Measurements from ENCODE around the gene KISS1R. TPM values are rescaled to one million over a fixed set of nuclear protein-coding genes. Genes with fewer than 3 reads are reported as not detected.

Gene KISS1R
- total RNA-seq, 2 experiments from 2014 or later, result 0.66 to 1.1 TPM

DNA sequence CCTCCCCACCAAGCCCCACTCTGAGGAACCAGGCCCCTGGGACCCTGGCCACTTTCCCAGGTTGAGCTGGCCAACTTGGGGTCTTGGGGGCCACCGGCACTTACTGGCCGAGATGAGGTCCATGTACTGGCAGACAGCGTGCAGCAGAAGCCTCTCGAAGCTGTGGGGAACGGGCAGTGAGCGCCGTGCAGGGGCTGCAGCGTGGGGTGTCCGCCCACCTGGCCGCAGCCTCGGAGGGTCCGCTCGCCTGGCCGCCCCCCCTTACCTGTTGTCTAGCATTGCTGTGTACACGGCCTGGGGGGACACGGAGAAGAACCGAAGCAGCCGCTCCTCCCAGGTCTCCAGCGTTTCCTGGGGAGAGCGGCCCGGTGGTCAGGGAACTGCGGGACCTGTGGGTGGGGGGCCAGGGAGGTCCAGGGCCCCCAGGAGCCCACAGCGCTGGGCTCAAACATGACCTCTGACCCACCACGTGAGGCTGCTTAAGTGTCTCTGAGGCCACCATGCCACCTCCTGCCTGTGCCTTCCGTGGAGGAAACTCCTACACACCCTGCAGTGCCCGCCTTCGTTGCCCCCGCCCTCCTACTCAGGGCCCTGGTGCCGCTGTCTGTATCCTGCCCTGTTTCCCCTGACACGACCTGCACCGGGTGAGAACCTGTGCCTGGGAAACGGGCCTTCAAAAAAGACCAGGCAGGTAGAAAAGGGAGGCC lies 17.6 kb upstream of the KISS1R start:
- CTCF ChIA-PET, result no interaction called here
- Mint-ChIP-seq H3K27ac (no peak overlapping the region), H3K36me3 (peaks cover 8% of the 10 kb centered on the region), H3K9me3 (ENCODE audit: low read depth) (no peaks in the 10 kb centered on the region), H3K4me3 (no peak overlapping the region), H3K27me3 (no peaks in the 10 kb centered on the region), H3K4me1 (peaks cover 3% of the 10 kb centered on the region)
- DNase-seq (no peak), ATAC-seq (no peak)

DNA sequence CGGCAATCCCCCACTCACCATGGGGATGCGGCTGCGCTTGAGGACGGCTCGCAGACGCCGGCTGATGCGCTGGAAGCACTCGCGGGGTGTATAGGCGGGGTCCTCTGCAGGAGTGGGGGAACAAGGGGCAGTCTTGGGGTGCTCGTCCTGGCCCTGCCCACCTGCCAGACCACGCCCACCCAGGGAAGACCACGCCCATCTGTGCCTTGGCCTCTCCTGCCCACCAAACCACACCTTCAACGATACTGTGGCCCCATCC lies 17.2 kb upstream of the KISS1R start:
- no peak overlapping the region for H3K4me3 Mint-ChIP-seq
- H3K27ac Mint-ChIP-seq, result no peak overlapping the region
- H3K27me3 Mint-ChIP-seq, result no peaks in the 10 kb centered on the region
- H3K36me3 Mint-ChIP-seq, result peaks cover 8% of the 10 kb centered on the region
- peaks cover 3% of the 10 kb centered on the region for H3K4me1 Mint-ChIP-seq
- DNase-seq, result no peak
- H3K9me3 Mint-ChIP-seq (ENCODE audit: low read depth), result no peaks in the 10 kb centered on the region
- CTCF ChIA-PET, result no interaction called here
- ATAC-seq, result peak; percentile 27

DNA sequence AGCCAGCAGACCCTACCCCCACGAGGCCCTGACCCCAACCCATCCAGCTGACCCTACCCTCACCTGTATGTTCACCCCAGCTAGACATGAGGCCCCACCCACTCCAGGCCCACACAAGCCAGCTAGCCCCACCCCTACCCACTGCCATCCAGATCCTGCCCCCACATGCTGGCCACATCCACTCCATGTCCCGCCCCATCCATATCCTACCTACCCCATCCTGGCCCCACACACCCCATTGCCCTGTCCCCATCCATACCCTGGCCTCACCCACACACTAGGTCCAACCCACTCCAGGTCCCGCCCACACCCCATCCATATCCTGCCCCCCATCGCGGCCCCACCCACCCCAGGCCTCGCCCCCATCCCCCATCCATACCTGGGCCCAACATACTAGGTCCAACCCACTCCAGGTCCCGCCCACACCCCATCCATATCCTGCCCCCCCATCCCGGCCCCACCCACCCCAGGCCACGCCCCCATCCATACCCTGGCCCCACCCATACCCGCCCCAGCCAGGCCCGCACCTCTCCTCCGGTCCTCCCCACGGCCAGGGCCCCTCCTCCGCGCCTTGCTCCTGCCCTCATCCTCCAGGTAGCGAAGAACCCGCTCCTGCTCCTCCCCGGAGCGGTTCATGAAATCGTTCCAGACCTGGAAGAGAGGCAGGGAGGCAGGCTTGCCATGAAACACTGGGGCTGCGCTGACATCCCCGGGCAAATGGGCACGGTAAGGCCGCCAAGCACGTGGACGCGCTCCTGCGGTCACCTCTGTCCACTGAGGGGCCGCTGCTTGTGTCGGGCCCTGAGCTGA lies 16.6 kb upstream of the KISS1R start:
- Mint-ChIP-seq H3K27me3 (no peaks in the 10 kb centered on the region), H3K27ac (no peak overlapping the region), H3K4me1 (peaks cover 3% of the 10 kb centered on the region), H3K36me3 (peaks cover 8% of the 10 kb centered on the region), H3K9me3 (ENCODE audit: low read depth) (no peaks in the 10 kb centered on the region), H3K4me3 (no peak overlapping the region)
- DNase-seq, result peak; percentile 58
- CTCF ChIA-PET, result interaction anchor here (1.2 kb wide), 1 partner anchor 10 kb away, joined by 4 read pairs; no protein-coding TSS in a partner anchor
- peak; percentile 72 for ATAC-seq

DNA sequence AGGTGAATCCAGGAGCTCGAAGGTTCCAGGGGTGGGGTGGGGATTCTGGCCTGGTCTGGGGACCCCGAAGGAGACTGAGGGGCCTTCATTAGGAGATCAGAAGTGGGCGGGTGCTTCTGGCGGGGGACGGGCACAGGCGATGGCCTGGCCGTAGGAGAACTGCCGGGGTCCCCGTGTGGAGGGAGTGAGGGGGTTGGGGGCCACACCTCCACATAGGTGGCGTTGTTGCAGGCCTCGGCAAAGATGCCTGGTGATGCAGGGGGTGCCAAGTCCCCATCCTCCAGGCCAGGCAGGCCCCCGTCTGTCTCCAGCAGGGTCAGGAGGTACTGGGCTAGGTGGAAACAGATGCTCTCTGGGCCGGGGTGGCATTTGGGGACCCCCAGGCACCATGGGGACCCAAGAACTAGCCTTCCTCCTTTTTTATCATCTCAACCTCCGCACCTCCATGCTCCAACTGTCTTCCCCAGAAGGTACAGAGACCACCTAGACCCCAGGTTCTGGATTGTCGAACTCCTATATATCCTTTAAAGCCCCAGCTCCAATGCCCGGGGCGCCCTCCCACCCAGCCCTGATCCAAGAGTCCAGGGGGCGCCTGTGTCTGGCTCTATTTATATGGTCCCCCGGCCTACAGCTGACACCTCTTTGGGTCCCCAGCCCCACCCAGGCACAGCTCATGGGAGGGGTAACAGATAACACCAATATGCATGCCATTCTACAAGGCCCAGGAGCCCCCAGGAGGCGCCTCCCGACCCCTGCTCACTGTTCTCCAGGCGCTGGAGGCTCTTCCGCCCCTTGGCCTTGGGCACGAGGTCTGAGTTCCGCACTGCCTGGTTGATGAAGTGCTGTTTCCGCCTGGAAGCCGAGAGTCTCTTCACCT lies 15.7 kb upstream of the KISS1R start:
- DNase-seq, result no peak
- ATAC-seq, result no peak
- H3K4me3 Mint-ChIP-seq, result no peak overlapping the region
- H3K4me1 Mint-ChIP-seq, result peaks cover 4% of the 10 kb centered on the region
- no peak overlapping the region for H3K27ac Mint-ChIP-seq
- H3K9me3 Mint-ChIP-seq (ENCODE audit: low read depth), result no peaks in the 10 kb centered on the region
- H3K27me3 Mint-ChIP-seq, result no peaks in the 10 kb centered on the region
- CTCF ChIA-PET, result interaction anchor here (1.0 to 1.2 kb wide), 2 partner anchors 8 to 9 kb away, joined by 3 to 4 read pairs; partner anchors contain the start of genes MED16 and RNU6-9
- peaks cover 8% of the 10 kb centered on the region for H3K36me3 Mint-ChIP-seq

DNA sequence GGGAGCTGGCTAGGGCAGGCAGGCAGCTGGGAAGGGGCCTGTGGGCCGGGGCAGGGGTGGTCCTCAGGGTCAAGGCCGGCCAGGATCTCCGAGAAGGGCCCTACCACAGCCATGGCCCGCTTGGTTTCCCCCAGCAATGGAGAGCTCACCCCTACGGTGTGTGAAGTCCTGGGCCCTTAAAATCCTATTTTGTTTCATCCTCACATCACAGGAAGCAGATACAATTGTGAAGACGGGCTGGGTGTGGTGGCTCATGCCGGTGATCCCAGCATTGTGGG lies 15.1 kb upstream of the KISS1R start:
- CTCF ChIA-PET, result interaction anchor here (1.0 kb wide), 1 partner anchor 9 kb away, joined by 3 read pairs; the partner anchor contains the start of genes MED16 and RNU6-9
- Mint-ChIP-seq H3K27me3 (no peaks in the 10 kb centered on the region), H3K27ac (no peak overlapping the region), H3K4me1 (peaks cover 8% of the 10 kb centered on the region), H3K36me3 (peaks cover 5% of the 10 kb centered on the region), H3K9me3 (ENCODE audit: low read depth) (no peaks in the 10 kb centered on the region), H3K4me3 (no peak overlapping the region)
- no peak for ATAC-seq
- no peak for DNase-seq

DNA sequence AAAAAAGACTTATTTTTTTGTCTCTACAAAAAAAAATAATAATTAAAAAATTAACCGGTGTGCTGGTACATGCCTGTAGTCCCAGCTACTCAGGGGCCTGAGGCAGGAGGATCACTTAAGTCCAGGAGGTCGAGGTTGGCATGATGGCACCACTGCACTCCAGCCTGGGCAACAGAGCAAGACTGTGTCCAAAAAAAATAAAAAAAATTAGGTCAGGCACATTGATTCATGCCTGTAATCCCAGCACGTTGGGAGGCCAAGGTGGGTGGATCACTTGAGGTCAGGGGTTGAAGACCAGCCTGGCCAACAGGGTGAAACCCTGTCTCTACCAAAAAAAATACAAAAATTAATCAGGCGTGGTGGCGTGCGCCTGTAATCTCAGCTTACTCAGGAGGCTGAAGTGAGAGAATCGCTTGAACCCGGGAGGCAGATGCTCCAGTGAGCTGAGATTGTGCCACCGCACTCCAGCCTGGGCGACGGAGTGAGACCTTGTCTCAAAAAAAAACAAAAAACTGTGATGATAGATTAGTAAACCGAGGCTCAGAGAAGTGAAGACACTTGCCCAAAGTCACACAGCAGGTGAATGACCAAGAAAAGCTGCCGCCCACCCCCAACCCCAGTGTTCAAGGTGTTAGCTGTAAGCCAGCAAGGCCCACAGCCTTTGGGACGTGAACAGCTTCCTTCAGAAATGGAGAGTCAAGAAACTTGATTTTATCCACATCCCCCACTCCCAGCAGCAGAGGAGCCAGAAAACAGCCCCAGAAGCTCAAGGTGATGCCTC lies 14.5 kb upstream of the KISS1R start:
- Mint-ChIP-seq H3K27ac (no peak overlapping the region), H3K4me3 (no peak overlapping the region), H3K4me1 (peaks cover 13% of the 10 kb centered on the region), H3K27me3 (no peaks in the 10 kb centered on the region), H3K9me3 (ENCODE audit: low read depth) (no peaks in the 10 kb centered on the region), H3K36me3 (peaks cover 4% of the 10 kb centered on the region)
- DNase-seq (no peak), ATAC-seq (no peak)
- CTCF ChIA-PET, result interaction anchor here (1.0 kb wide), 1 partner anchor 9 kb away, joined by 3 read pairs; the partner anchor contains the start of genes MED16 and RNU6-9

DNA sequence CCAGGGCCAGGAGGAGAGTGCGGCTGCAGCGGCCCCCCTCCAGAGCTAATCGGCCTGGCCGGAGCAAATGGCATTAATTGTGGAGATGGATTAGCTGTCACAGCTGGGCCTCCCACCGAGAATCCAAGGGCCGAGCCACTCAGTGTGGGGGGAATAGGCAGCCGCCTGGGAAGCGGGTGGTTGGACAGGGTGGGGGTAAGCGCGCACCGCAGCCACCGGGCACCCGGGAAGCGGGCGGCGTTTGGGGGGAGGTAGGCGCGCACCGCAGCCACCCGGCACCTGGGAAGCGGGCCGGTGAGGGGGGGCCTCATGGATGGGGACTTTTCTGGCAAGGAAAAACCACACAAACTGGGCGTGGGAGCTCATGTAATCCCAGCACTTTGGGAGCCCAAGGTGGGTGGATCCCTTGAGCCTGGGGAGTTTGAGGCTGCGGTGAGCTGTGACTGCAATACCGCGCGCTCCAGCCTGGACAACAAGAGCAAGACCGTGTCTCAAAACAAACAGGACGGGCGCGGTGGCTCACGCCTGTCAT lies 13.8 kb upstream of the KISS1R start:
- no peak overlapping the region for H3K27ac Mint-ChIP-seq
- H3K4me1 Mint-ChIP-seq, result peaks cover 20% of the 10 kb centered on the region
- ATAC-seq (no peak), DNase-seq (no peak)
- H3K4me3 Mint-ChIP-seq, result no peak overlapping the region
- no peaks in the 10 kb centered on the region for H3K27me3 Mint-ChIP-seq
- no peaks in the 10 kb centered on the region for H3K9me3 Mint-ChIP-seq (ENCODE audit: low read depth)
- CTCF ChIA-PET, result interaction anchor here (7.8 kb wide), 1 partner anchor 39 kb away, joined by 57 read pairs; no protein-coding TSS in a partner anchor
- peaks cover 4% of the 10 kb centered on the region for H3K36me3 Mint-ChIP-seq

DNA sequence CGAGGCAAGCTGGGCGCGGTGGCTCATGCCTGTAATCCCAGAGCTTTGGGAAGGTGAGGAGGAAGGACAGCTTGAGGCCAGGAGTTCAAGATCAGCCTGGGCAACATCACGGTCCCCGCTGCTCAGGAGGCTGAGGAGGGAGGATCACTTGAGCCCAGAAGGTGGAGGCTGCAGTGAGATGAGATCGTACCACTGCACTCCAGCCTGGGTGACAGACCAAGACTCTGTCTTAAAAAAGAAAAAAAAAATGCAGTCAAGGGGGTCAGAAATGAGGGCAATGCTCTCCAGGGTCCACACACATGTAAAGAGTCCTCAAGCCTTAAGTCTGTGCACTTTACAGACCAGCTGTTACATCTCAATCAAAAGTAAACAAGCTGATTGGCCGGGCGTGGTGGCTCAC lies 12.6 kb upstream of the KISS1R start:
- CTCF ChIA-PET, result interaction anchor here (1.4 to 7.8 kb wide), 3 partner anchors 11 to 80 kb away, joined by 3 to 57 read pairs (median 5); partner anchors contain the start of genes MED16, RNU6-9 and WDR18
- Mint-ChIP-seq H3K27me3 (no peaks in the 10 kb centered on the region), H3K36me3 (peaks cover 4% of the 10 kb centered on the region), H3K9me3 (ENCODE audit: low read depth) (no peaks in the 10 kb centered on the region), H3K27ac (no peak overlapping the region), H3K4me3 (no peak overlapping the region), H3K4me1 (peaks cover 32% of the 10 kb centered on the region)
- ATAC-seq (no peak), DNase-seq (no peak)

DNA sequence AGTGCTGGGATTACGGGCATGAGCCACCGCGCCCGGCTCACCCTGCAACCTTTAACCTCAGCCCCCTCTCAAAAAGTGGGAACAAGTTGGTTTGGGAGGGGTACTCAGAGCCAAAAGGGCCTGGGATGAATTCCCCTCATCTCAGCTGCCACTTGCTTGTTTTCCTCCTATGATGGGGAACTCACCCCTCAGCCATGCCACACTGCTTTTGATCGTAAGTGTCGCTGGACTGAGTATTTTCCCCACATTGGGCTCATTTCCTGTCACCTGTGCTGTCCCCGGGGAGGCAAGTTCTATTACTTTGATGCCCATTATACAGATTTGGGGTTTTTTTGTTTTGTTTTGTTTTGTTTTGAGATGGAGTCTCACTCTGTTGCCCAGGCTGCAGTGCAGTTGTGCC lies 10.7 kb upstream of the KISS1R start:
- Mint-ChIP-seq H3K4me1 (peaks cover 43% of the 10 kb centered on the region), H3K27ac (peak overlapping the region; percentile 36), H3K9me3 (ENCODE audit: low read depth) (no peaks in the 10 kb centered on the region), H3K36me3 (peaks cover 5% of the 10 kb centered on the region), H3K4me3 (no peak overlapping the region), H3K27me3 (no peaks in the 10 kb centered on the region)
- CTCF ChIA-PET, result interaction anchor here (1.9 to 7.8 kb wide), 2 partner anchors 10 to 42 kb away, joined by 4 to 57 read pairs; no protein-coding TSS in a partner anchor
- ATAC-seq (no peak), DNase-seq (no peak)

DNA sequence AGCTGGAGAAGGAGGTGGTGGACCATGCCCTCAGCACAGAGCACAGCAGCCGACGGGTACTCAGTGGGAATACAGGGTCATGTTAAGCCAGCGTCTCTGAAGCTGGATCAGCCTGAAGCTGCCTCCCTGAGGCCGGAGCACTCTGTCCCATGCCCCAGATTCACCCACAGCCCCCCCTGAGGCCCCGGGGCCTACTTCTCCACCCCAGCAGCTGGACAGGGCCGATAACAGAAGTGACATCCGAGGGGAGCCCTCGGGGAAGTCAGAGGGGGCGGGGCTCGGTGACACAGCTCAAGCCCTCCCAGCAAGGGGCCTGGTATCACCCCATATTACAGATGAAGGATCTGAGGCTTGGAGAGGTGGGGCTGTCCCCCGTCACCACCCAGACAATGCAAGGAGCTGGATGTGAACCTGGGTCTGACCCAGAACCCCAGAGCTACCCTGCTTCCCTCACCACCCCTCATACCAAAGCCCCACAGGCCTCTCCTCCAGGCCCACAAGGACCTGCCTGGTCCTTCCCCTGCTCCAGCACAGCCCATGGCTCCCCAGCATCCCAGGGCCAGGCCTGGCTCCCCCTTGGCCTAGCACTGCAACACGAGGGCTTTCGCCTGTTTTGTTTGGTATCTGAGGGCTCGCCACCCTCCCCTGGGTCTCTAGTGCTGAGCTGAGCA lies 9.8 kb upstream of the KISS1R start:
- no peaks in the 10 kb centered on the region for H3K27me3 Mint-ChIP-seq
- H3K9me3 Mint-ChIP-seq (ENCODE audit: low read depth), result no peaks in the 10 kb centered on the region
- ATAC-seq (no peak), DNase-seq (no peak)
- CTCF ChIA-PET, result interaction anchor here (1.2 to 7.8 kb wide), 5 partner anchors 11 to 334 kb away, joined by 3 to 57 read pairs (median 7); partner anchors contain the start of genes ATP5F1D, MED16, RNU6-9 and WDR18
- H3K27ac Mint-ChIP-seq, result peak overlapping the region; percentile 98
- peaks cover 43% of the 10 kb centered on the region for H3K4me1 Mint-ChIP-seq
- peaks cover 4% of the 10 kb centered on the region for H3K36me3 Mint-ChIP-seq
- H3K4me3 Mint-ChIP-seq, result no peak overlapping the region

DNA sequence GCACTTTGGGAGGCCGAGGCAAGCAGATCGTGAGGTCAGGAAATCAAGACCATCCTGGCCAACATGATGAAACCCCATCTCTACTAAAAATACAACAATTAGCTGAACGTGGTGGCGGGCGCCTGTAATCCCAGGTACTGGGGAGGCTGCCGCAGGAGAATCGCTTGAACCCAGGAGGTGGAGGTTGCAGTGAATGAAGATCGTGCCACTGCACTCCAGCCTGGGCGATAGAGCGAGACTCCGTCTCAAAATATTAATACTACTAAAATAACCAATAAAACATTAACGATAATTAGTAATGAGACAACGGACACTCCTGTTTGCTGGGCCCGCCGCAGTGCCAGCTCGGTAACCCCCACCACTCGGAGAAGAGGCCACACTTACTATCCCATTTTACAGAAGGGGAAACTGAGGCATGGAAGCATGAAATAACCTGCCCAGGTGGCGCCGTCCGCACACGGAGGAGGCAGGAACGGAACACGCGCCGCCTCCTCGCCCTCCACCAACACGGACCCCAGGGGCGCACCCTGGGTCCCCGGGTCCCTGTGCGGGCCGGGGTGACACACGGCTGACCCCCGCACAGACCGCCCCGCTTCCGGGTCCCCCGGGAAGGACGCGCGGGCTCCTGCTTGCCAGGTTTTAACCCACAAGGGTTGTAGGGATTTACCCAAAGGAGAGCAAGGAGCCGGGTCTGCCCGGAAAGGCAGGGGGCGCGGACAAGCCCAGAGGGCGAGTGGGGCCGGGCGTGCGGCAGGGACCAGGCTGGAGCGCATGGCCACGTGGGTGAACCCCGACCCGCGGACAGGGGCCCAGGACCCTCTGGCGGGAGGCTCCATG lies 5.7 kb upstream of the KISS1R start:
- peak overlapping the region; percentile 55 for H3K4me3 Mint-ChIP-seq
- H3K36me3 Mint-ChIP-seq, result peaks cover 4% of the 10 kb centered on the region
- no peaks in the 10 kb centered on the region for H3K9me3 Mint-ChIP-seq (ENCODE audit: low read depth)
- H3K27me3 Mint-ChIP-seq, result no peaks in the 10 kb centered on the region
- DNase-seq (no peak), ATAC-seq (no peak)
- peaks cover 46% of the 10 kb centered on the region for H3K4me1 Mint-ChIP-seq
- H3K27ac Mint-ChIP-seq, result peak overlapping the region; percentile 46
- CTCF ChIA-PET, result interaction anchor here (1.0 to 7.8 kb wide), 2 partner anchors 9 to 47 kb away, joined by 3 to 57 read pairs; no protein-coding TSS in a partner anchor
